Fibroblast of lung (primary cell): ENCODE data around the gene TSR3. TPM values are rescaled to one million over a fixed set of nuclear protein-coding genes. Genes with fewer than 3 reads are reported as not detected.

Source experiments
- DNase-seq, 2 donors: peaks; one replicate each; pipeline versions ENCODE4 v3.0.0 to v3.0.0-alpha.2; 2010; ENCODE audit warnings: low read depth in 2 of 2
- H2AFZ ChIP-seq: 2 replicates; pipeline ENCODE4 v1.5.1; 2012; ENCODE audit warnings: low read length, control low read depth, inconsistent platforms
- H3K27ac ChIP-seq: 2 replicates; pipeline ENCODE4 v1.5.1; 2011; ENCODE audit warnings: low read length, control low read depth; ENCODE audit not compliant: insufficient read depth
- H3K27me3 ChIP-seq: 2 replicates; pipeline ENCODE4 v1.5.1; 2011; ENCODE audit warnings: mild to moderate bottlenecking, low read length; ENCODE audit not compliant: control insufficient read depth, insufficient read depth
- H3K36me3 ChIP-seq: 2 replicates; pipeline ENCODE4 v1.5.1; 2011; ENCODE audit warnings: low read length; ENCODE audit not compliant: control insufficient read depth, insufficient read depth
- H3K4me1 ChIP-seq: 2 replicates; pipeline ENCODE4 v1.5.1; 2011; ENCODE audit warnings: low read length; ENCODE audit not compliant: control insufficient read depth, insufficient read depth; ENCODE audit errors: extremely low read depth
- H3K4me2 ChIP-seq: 2 replicates; pipeline ENCODE4 v1.5.1; 2011; ENCODE audit warnings: low read length, control low read depth; ENCODE audit not compliant: insufficient read depth; ENCODE audit errors: extremely low read depth
- H3K4me3 ChIP-seq, 4 experiments: fragments of 200-600 bp in 1 of 4; sonication (generic) in 1 of 4; replicated peaks in 1 of 4; 2 replicates each; pipeline ENCODE4 v1.5.1; 2011 to 2016; ENCODE audit warnings: low read length in 4 of 4, low read depth in 3 of 4, mild to moderate bottlenecking in 3 of 4, control low read depth in 2 of 4, inconsistent platforms in 1 of 4, mixed read lengths in 1 of 4; ENCODE audit not compliant: insufficient read depth in 1 of 4; ENCODE audit errors: control extremely low read depth in 1 of 4
- H3K79me2 ChIP-seq: 2 replicates; pipeline ENCODE4 v1.5.1; 2012; ENCODE audit warnings: mild to moderate bottlenecking, low read length, inconsistent platforms; ENCODE audit not compliant: control insufficient read depth, insufficient read depth
- H3K9ac ChIP-seq: 2 replicates; pipeline ENCODE4 v1.5.1; 2011; ENCODE audit warnings: mild to moderate bottlenecking, low read length, control low read depth; ENCODE audit not compliant: insufficient read depth
- H3K9me3 ChIP-seq: 2 replicates; pipeline ENCODE4 v1.5.1; 2012; ENCODE audit warnings: low read depth, low read length; ENCODE audit not compliant: control insufficient read depth, insufficient read depth
- H4K20me1 ChIP-seq: 2 replicates; pipeline ENCODE4 v1.5.1; 2011; ENCODE audit warnings: low read length; ENCODE audit not compliant: control insufficient read depth, insufficient read depth; ENCODE audit errors: extremely low read depth
- EZH2 ChIP-seq: IDR thresholded peaks from 2 replicates; pipeline ENCODE4 v1.5.1; 2012; ENCODE audit warnings: low read length, control low read depth, mild to moderate bottlenecking; ENCODE audit errors: missing control alignments
- polyA minus RNA-seq: library from RNA; depleted of rRNA, polyadenylated mRNA; stranded (reverse); fragments of >200 nt; gene quantifications from 2 replicates; pipeline ENCODE4 v1.2.3, GENCODE V29; 2011; ENCODE audit warnings: low replicate concordance
- polyA plus RNA-seq, 2 donors: library from polyadenylated mRNA; depleted of rRNA in 1 of 2; stranded (reverse) in 1 of 2; unstranded in 1 of 2; fragments of >200 nt; gene quantifications; 2 replicates each; pipeline ENCODE4 v1.2.1, GENCODE V29; 2011 to 2012; ENCODE audit warnings: missing spikeins in 1 of 2
- total RNA-seq: library from RNA; depleted of rRNA; stranded (reverse); fragments of >200 nt; gene quantifications from 2 replicates; pipeline ENCODE4 v1.2.1, GENCODE V29; 2014
- TF ChIP-seq, protein P1 (sequence below), 2 donors: IDR thresholded peaks in 1 of 2; conservative IDR thresholded peaks in 1 of 2; 1 replicate in 1 of 2; 2 replicates in 1 of 2; pipeline ENCODE4 v1.5.1; 2011 to 2012; ENCODE audit warnings: low read length in 2 of 2, control low read depth in 1 of 2, inconsistent platforms in 1 of 2, low read depth in 1 of 2, mild to moderate bottlenecking in 1 of 2

Gene TSR3
- 74.7 and 77.6 TPM in 2 replicates for total RNA-seq
- polyA plus RNA-seq, result 36.2 and 41.9 TPM in 2 replicates
- 65.9 and 94.7 TPM in 2 replicates for polyA plus RNA-seq (2012)
- polyA minus RNA-seq, result 23.6 and 25.5 TPM in 2 replicates

DNA sequence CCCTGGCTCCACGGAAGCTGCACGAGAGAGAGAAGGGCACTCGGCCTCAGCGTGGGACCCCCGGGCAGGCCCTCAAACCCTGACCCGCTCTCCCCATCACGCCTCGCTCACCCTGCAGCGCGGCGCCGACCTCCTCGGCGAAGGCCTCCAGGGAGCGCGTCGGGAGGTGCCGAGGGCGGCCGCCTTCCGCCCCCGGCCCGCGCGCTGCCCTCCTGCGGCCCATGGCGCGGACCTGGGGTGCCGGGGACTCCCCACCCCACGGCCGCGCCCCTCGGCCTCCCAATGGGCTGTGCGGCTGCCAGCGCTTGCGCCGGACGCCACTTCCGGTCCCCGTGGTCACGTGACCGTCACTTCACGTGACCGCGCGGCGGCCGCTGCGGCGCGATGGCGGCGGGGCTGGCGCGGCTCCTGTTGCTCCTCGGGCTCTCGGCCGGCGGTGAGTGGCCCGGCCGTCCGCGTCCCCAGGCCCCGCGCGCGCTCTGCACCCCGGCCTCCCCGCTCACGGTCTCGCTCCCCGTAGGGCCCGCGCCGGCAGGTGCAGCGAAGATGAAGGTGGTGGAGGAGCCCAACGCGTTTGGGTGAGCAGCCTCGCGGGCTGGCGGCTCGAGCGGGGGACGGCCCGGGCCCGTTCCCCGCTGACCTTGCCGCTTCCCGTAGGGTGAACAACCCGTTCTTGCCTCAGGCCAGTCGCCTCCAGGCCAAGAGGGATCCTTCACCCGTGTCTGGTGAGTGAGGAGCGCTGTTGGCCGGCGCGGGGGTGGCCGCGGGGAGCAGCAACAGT lies at the start of gene TSR3, which contains the start of gene GNPTG:
TSS of gene TSR3 (minus strand) at position 297 of the 781 bp plus-strand sequence. CDS start at position 223, 74 bp downstream.
TSS of gene GNPTG (plus strand) at position 350 of the 781 bp plus-strand sequence. CDS start at position 385, 35 bp downstream.
- H2AFZ ChIP-seq, result peak within 1 kb of the TSS; percentile 65
- peaks cover 15% of the 10 kb centered on the region for H3K36me3 ChIP-seq
- TF ChIP-seq, protein P1, sequence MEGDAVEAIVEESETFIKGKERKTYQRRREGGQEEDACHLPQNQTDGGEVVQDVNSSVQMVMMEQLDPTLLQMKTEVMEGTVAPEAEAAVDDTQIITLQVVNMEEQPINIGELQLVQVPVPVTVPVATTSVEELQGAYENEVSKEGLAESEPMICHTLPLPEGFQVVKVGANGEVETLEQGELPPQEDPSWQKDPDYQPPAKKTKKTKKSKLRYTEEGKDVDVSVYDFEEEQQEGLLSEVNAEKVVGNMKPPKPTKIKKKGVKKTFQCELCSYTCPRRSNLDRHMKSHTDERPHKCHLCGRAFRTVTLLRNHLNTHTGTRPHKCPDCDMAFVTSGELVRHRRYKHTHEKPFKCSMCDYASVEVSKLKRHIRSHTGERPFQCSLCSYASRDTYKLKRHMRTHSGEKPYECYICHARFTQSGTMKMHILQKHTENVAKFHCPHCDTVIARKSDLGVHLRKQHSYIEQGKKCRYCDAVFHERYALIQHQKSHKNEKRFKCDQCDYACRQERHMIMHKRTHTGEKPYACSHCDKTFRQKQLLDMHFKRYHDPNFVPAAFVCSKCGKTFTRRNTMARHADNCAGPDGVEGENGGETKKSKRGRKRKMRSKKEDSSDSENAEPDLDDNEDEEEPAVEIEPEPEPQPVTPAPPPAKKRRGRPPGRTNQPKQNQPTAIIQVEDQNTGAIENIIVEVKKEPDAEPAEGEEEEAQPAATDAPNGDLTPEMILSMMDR (conservative IDR thresholded peaks at IDR 0.05 in 1 of 2, IDR thresholded peaks at IDR 0.05 in 1 of 2; ENCODE audit: low read depth in 1 of 2, low read length in 2 of 2), result no peak
- no peak for TF ChIP-seq EZH2
- peak within 1 kb of the TSS; percentile 78 to 99 (median 96) for H3K4me3 ChIP-seq
- H3K27me3 ChIP-seq, result no peaks in the 10 kb centered on the region
- peak within 1 kb of the TSS; percentile 63 for H3K27ac ChIP-seq
- H3K4me1 ChIP-seq, result peaks cover 5% of the 10 kb centered on the region
- H4K20me1 ChIP-seq, result no peaks in the 10 kb centered on the region
- H3K79me2 ChIP-seq, result peaks cover 57% of the 10 kb centered on the region
- H3K9me3 ChIP-seq, result no peaks in the 10 kb centered on the region
- peak within 1 kb of the TSS; percentile 82 for H3K9ac ChIP-seq
- peak; percentile 84 to 89 for DNase-seq
- H3K4me2 ChIP-seq, result peak within 1 kb of the TSS; percentile 87

DNA sequence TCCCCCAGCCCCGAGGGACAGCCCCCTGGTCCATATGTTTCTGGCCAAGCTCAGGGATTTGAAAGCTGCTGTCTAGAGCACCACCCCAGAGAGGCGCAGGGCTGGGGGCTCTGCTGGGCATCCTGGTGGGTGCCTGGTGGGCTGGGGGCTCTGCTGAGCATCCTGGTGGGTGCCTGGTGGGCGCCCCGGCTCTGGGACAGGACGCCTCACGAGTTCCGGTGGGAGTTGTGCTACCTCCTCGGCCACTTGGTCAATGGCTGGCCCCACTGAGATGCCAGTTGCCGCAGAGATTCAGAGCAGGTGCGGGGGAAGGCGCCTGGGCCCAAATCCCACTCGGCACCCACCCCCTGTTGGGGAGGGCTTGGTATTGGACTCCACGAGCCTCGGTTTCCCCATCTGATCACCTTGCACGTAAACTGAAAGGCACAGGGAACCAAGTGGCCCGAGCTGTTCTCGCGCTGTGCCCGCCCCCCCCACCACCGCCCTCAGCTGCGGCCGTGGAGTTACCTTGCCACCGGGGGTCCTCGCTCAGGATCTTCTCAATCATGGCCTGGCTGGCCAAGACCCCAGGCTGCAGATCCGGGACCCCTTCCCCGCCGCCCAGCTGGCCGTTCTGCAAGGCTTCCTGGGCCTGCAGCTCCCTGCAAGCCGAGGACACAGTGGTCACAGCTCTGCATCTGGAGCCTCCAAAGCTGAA lies 49.5 kb upstream of the TSR3 start:
- Histone ChIP-seq H3K9me3 (no peaks in the 10 kb centered on the region), H3K79me2 (no peaks in the 10 kb centered on the region), H3K4me2 (no peak overlapping the region), H3K4me3 (no peak overlapping the region), H4K20me1 (no peaks in the 10 kb centered on the region), H3K36me3 (peaks cover 3% of the 10 kb centered on the region), H3K4me1 (no peaks in the 10 kb centered on the region), H2AFZ (no peak overlapping the region), H3K27ac (no peak overlapping the region), H3K27me3 (no peaks in the 10 kb centered on the region), H3K9ac (no peak overlapping the region)
- no peak for DNase-seq
- TF ChIP-seq EZH2, result no peak
- TF ChIP-seq, protein P1 (conservative IDR thresholded peaks at IDR 0.05 in 1 of 2, IDR thresholded peaks at IDR 0.05 in 1 of 2; ENCODE audit: low read depth in 1 of 2, low read length in 2 of 2), result no peak
